Measurements from ENCODE around the gene KCTD16.

The KCTD16 gene

DNA sequence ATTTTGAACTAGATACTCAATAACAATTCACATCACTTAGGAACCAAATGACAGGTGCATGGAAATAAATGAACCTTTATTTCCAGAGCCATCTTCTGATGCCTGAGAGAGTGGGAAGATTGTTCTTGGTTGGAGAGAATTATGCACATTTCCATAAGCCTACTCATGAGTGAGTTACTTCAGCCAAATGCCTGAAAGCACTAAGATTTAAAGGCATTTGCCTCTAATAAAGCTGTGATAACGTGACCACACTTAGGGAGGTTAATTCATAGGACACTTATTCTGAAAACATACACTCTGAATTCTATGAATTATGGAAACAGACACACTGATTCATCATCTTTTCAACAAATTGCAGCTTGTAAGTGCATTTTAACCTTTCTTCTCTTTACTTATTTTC, 40.0 kb downstream of the KCTD16 start:
- DNase-seq, result no peak

DNA sequence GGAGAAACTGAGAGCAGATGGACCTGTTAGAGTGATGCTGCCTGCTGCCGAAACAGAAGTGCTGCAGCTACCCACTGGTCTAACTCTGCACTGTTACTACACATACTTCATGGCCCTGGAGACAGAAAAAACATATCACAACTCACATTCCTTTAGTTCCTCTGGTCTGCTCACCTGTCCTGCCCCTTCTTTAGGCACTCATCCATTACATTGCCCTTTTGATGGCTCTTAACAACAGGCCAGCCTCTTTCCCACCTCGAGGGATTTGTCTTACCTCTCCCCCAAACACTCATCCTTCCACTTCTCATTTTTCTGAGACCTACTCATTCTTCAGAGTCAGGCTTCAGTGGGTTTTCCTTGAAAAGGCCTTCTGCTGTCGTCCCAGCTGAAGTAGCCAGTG, 49.2 kb downstream of the KCTD16 start:
- DNase-seq, result no peak

DNA sequence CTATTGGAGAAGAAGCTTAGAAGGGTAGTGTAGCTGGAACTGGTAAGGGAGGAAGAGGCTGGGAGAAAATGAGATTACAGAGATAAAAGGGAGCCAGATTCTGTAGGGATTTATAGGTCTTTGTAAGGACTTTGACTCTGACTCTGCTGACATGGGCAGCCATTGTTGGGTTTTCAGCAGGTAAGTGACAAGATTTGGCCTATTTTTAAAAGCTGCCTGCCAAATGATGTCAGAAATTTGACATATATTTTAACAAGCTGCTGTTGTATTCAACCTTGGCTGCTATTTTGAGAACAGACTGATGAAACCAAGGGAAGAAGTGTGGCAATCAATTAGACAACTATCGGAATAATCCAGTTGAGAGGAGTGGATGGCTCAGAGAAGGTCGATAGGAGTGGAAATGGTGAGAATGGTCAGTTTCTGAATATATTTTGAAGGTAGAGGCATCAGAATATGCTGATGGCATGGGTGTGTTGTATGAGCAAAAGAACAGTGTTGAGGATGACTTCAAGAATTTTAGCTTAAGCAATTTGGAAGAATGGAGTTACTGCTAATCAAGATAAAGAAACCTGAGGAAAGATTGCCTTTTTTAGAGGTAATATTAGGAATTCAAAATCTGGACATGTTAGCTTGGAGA, 56.8 kb downstream of the KCTD16 start:
- no peak for DNase-seq

DNA sequence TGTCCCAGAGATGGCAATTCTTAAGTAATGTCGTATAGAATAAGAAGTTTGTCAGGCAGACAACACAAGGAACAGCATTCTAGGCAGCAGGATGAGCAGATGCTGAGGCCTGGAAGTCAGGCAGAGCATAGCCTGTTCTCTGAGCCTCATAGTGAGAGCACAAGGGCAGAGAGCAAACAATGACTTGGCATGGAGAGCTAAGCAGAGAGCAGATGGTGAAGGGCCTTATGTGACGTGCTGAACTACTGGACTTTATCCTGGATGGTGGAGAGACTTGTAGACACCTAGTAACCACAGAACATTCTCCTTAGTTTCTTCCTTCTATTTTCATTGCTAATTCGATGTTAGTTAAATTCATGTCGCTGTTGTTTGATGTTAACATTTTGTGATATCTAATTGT, 60.1 kb downstream of the KCTD16 start:
- no peak for DNase-seq

DNA sequence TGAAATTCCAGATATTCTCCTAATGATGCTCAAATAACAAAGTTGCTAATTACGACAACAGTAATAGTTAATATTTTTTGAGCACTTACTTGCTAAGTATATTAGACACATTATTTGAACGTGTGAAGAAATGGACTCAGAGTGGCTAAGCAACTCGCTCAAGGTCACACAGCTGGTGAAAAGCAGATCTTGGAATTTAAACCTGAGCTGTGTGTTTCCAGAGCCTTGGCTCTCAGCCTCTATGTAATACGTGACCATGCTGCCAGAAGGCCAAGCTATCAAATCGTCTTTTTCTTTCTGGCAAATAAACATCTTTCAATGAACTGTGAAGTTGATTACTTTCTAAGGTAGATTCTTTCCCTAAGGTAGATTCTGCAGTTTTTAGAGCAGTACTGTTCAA, 61.6 kb downstream of the KCTD16 start:
- no peak for DNase-seq

DNA sequence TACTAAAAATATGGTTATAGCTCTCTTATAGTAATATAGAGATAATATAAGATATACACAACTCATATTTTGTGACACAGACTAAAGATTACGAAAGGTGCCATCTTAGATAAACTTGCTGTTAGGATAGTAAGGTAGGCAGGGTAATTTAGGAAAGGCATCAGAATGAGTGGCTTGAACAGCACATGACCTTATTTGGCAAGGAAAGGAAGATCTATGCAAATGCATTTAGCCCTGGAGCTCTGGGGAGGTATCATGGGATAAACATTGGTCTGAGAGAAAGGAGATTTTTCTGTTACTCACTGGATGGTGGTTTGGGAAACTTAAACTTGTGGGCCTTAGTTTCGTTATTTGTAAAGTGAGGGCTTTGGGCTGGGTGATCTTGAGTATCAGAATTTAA, 65.8 kb downstream of the KCTD16 start:
- no peak for DNase-seq

DNA sequence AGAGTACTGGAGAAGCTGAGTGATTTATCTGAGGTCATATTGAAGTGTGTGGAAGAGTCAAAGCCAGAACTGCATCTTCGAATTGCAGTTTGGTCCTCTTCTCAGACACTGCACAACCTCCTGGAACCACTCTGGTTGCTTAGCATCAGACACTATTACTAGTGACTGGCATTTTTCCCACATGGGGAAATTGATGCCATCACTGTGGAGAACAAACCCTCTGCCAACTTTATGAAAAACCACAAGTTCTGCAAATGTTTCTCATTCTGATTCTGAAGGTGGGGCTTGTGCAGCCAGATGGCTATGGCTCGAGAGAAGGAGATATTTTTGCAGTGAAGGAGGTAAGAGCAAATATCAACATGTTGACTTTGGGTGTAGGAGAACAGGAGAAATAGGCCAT, 67.2 kb downstream of the KCTD16 start:
- no peak for DNase-seq

DNA sequence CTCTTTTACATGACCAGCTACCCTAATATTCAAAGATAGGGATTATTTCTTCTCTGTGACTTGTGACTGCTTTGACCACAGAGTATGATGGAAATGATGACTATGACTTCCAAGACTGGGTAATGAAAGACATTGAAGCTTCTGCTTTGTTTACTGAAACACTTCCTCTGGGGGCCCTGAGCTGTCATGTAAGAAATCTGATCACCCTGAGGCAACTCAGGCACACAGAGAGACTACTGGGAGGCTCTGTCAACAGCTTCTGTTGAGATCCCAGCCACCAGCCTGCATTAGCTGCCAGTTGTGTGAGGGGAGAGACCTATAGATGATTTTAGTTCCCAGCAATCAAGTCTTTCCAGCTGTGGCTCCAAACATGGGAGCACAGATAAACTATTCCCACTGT, 76.5 kb downstream of the KCTD16 start:
- no peak for DNase-seq

DNA sequence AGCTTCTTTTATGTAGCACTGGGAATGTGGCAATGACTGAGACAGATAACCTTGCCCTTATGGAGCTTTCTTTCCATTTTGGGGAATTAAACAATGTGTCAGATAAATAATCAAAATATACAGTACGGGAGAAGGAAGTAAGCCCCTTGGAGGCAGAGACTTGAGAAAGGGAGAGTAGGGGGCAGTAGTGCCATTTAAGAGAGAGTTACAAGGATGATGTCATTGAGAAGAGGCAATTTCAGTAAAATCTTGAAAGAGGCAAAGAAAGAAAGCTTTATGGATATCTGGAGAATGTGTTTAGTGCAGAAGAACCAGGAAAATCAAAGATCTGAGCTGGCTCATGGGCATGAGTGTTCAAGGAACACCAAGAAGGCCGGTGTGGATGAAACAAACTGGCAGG, 77.3 kb downstream of the KCTD16 start:
- no peak for DNase-seq

DNA sequence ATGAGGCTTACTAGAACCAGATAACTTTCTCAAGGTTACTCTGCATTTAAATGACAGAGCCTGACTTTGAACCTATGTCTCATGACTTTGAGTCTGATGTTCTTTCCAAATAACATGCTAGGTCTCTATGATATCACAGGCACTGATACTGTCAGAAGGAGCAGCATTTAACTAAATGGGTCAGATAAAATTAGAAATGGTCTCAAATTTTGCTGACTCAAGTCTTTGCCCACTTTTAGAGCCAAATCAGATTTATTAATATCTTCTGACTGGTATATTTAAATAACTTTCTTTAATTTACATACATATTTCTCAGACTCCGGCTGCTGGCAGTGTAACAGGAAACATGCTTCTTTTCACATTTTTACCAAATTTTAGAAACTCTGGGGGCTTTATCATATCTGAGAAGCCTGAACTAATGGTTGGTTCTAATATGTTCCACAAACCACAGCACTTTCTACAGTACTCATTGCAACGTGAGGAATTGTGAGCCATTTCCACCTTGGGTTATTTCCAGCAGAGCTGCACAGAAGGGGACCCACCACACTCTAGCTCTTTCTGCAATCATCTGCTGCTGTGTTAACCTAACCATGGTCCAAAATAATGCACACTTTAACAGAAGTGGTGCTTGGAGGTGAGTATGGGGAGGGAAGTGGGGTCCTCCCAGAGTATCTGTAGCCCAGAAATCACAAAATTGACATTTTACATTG, 79.2 kb downstream of the KCTD16 start:
- no peak for DNase-seq

DNA sequence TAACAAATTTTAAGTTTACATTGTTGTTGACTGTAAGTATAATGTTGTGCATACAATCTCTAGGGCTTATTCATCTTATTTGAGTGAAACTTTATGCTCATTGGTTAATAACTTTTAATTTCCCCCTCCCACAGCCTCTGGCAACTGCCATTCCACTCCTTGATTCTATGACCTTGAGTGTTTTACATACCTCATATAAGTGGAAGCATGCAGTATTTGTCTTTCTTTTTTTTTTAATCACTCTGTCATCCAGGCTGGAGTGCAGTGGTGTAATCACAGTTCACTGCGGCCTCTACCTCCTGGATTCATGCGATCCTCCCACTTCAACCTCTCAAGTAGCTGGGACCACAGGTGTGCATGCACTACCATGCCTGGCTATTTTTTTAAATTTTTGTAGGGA, 83.9 kb downstream of the KCTD16 start:
- DNase-seq, result no peak

DNA sequence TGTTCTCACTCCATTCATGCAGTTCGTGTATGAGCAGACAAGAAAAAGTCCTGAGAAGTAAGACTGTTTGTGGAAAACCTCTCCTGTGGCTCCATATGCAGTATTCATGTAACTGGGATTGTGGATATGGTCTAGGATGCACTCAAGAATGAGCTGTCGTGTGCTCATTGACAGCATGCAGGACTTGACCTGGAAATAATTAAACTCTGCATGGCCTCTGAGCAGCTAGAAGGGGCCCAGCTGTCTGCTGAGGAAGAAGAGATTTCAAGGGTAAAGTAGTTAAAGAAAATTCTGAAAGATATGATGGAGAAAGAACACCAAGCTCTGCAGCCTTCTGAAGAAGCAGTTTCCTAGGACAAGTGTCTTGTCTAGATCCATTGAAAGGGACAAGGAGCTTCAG, 89.4 kb downstream of the KCTD16 start:
- no peak for DNase-seq

DNA sequence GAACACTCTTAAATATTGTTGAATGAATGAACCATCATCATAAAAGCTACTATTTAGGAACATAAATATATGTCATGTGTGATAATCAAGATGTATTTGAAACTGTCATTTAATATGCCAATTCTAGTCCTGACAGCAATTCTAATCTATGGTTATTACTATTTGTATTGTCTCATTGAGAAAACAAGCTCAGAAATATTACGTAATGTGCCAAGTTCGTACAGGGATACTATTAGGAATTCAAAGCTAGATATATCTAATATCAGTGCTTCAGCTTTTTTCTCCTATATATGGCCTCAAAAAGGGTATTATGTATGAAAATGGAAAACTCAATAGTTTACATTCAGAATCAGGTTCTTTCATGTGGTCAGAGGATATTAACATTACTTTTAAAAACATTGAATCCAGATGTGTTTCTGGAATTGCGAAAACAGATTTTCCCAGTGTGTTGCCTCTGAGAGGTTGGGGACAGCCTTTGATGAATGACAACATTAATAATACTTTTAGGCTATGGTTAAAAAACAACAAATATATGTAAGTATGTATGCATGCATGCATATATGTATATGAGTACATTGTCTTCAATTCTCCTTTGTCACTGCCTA, 95.1 kb downstream of the KCTD16 start:
- DNase-seq, result no peak

DNA sequence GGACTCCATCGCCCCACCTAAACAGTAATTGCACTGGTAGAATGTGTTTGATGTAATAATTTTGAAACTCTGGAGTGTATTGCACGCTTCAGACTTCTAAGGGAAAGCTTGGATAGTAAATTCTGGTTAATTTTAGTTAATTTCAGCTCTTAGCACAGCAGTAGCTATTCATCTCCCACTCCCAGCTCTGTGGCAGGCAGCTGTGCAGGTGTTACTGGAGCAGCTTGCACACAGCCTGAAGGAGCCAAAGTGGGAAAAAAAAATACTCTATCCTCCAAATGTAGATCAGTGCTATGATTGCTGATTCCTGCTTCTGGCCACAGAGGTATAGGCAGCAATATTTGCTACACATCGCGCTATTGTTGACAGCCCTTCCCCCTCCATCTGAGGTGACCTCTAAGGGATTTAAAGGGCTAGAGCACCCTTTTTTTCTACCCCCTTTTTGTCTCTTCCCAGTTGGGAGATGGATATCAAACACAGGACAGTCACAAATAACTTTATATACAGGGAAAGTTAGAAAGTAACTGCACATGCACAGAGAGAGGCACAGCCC, 97.4 kb downstream of the KCTD16 start:
- DNase-seq, result peak; percentile 10

DNA sequence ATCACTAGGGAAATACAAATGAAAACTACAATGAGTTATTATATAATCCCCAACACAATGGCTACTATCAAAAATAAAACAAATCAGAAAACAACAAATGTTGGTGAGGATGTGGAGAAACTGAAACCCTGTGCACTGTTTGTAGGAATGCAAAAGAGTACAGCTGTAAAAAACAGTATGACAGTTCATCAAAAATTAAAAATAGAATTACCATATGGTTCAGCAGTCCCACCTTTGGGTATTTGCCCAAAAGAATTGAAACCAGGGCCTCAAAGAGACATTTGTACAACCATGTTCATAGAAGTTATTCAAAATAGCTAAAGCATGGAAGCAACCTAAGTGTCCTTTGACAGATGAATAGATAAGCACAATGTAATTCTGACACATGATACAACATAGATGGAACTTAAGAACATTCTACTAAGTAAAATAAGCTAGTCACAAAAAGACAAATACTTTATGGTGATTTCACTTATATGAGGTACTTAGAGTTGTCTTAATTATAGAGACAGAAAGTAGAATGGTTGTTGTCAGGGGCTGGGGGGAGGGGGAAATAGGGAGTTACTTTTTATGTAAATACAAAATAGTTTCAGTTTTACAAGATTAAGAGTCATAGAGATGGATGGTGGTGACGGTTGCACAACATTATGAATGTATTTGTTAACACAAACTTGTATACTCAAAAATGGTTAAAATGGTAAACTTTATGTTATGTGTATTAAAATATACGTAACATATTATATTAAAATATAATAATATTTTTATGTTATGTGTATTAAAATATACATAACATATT, 102.8 kb downstream of the KCTD16 start:
- no peak for DNase-seq

DNA sequence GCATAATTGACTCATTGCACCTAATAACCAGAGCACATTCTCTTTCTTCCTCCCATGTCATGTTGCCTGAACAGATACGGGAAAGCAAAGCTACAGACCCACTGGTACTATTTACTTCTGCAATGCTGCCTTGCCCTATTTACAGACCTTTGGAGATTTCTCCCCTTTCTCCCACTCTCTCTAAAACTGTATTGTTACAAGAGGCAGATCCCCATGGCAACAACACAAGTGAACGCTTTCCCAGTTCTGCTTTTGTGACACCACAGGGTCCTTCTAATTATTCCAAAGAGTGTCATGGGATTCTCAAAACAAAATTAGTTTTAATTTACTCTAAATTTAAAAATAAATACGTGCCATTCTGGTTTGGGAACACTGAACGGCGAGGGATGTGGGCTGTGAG, 104.7 kb downstream of the KCTD16 start:
- DNase-seq, result no peak

DNA sequence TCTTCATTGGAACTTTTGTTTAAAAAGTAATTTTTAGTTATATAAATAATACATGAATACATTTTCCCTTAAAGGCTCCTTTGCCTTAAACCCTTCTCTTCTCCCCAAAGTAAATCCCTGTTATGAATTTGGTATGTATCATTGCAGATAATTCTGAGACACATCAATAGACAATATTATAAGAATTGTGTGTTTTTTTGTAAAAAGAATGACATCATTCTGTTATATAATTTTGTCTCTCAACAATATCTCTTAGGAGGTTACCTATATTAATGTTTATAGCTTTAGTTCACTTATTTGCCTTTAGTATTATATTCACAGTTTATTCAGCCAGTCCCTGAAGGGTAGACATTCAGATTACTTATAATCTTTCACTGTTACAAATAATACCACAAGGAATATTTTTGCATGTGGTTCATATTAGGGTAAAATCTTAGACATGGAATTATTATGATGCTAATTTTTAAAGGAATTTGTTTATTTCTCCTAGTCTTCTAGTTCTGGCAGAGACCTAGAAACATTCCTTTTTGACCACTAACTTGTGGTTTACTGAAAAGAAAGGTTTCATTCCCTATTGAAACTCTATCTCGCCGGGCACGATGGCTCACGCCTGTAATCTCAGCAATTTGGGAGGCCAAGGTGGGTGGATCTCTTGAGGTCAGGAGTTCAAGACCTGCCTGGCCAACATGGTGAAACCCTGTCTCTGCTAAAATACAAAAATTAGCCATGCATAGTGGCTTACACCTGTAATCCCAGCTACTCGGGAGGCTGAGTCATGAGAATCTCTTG, 105.6 kb downstream of the KCTD16 start:
- no peak for DNase-seq

DNA sequence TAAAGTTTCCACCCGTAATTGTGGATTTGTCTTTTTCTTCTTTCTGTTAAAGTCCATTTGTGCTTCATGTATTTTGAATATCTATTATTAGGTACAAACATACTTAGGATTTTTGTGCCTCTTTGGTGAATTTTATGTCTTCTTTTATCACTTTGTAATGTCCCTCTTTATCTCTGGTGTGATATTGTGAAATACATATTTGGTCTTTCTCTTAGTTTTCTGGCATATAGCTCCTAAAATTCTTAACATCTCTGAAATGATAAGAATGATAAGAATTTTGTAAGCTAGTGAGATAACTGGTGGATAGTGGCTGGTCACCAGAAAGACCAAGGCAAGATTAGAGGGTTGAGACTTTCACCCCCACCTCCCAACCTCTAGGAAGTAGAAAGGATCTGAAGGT, 111.1 kb downstream of the KCTD16 start:
- DNase-seq, result no peak

DNA sequence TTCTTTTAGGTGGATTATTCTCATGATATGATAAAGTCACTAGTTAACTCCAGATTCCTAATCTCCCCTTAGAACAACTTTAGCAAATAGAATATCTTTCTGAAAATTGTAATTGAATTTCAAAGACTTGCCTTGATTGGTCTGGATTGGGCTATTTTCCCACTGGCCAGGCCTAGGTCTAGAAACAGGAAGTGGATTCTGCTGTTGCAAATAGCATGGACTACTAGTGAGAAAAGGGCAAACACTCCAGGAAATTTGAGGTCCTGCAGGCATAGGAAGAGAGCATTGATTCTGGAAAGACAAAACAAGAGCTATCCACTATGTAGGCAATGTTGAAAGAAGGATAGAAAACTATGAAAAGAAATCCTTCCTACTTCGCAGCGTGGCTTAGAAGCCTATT, 113.4 kb downstream of the KCTD16 start:
- no peak for DNase-seq

DNA sequence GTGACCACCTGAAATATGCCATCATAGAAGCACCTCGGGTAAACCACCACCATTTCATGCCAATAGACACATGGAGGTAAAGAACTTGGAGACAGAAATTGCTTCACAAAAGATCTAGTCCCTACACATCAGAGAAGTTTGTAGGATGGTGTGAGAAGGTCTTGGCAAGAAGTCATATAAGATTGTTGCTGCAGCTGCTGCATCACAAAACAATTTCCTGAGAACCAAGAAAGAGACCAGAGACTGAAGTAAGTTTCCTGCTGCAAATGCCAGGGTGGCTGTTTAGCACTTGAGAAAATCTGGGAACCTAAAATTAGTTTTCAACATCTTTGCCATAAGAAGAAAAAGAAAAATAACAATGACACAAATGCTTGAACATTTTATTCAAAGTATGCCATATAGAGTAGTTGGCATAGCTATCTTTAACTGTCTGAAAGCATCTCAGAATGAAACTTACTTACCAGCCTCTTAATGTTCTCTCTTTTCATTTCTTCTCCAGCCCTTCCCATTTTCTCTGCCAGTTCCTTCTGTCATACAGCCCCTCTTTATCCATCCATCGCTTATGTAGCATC, 114.3 kb downstream of the KCTD16 start:
- DNase-seq, result no peak

DNA sequence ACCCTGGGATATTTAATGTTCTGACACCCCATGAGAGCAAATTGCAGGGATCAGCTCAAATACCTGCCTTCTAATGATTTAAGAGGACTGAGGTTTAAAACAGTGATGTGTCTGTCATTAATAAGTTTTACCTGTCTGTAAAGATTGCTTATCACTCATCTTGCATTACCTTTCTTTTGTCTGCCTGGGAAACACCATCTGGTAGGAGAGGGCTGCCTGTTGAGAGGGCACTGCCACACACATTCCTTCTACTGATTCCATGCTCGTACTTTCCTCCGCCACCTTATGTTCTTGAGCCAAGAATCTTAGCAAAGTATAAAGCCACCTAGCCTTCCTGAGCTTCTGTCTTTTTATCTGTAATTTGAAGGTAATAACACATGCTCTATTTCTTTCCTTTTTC, 118.6 kb downstream of the KCTD16 start:
- no peak for DNase-seq

DNA sequence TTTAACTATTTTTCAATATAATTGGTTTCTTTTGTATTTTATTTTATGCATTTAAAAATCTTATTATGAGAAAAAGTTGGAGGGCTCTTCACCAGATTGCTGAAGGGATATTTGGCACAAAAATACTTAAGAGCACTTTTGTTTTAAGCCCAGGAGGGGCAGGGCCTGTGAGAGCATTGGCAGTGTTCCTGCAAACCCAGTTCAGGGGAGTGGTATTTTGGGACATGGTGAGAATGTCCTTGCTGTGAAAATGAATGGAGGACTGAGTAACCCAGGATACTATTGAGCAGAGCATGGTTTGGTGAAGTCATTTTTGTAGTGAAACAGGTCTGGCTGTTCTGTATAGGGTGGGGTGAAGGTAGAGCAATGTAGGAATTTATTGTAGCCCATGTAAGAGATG, 121.4 kb downstream of the KCTD16 start:
- no peak for DNase-seq

All from NCI-H1105 (cell line).